Esophagus muscularis mucosa (tissue), 3 donors: ENCODE data around the gene ASAP2.

ENCODE experiments used
- POLR2AphosphoS5 ChIP-seq, 2 donors: sonication (generic); formaldehyde crosslinking; IDR thresholded peaks; one replicate each; pipeline ENCODE4 v1.6.1; 2017; ENCODE audit warnings: antibody characterized with exemption in 2 of 2
- TF ChIP-seq, protein P1 (sequence below), 3 experiments: fragments of 200-600 bp in 2 of 3; fragments of 450-650 bp in 1 of 3; sonication (generic) in 2 of 3; IDR thresholded peaks; one replicate each; pipeline ENCODE4 v1.5.1; 2017 to 2019; ENCODE audit warnings: antibody characterized with exemption in 3 of 3, mild to moderate bottlenecking in 2 of 3, moderate library complexity in 1 of 3

GRCh38 chr2:9354318-9354717 lies 147.7 kb downstream of the ASAP2 start:
- TF ChIP-seq, protein P1, sequence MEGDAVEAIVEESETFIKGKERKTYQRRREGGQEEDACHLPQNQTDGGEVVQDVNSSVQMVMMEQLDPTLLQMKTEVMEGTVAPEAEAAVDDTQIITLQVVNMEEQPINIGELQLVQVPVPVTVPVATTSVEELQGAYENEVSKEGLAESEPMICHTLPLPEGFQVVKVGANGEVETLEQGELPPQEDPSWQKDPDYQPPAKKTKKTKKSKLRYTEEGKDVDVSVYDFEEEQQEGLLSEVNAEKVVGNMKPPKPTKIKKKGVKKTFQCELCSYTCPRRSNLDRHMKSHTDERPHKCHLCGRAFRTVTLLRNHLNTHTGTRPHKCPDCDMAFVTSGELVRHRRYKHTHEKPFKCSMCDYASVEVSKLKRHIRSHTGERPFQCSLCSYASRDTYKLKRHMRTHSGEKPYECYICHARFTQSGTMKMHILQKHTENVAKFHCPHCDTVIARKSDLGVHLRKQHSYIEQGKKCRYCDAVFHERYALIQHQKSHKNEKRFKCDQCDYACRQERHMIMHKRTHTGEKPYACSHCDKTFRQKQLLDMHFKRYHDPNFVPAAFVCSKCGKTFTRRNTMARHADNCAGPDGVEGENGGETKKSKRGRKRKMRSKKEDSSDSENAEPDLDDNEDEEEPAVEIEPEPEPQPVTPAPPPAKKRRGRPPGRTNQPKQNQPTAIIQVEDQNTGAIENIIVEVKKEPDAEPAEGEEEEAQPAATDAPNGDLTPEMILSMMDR (IDR thresholded peaks at IDR 0.05), result no peak
- TF ChIP-seq POLR2AphosphoS5 (IDR thresholded peaks at IDR 0.05), result no peak
